OCI-LY7 (cell line): ENCODE results near the gene ATP6V0A1.

Experiments
- EZH2phosphoT487 ChIP-seq: fragments of 200-600 bp; sonication (generic); IDR thresholded peaks from 2 replicates; pipeline ENCODE4 v1.6.1; 2018; ENCODE audit warnings: low read depth, borderline replicate concordance, mild to moderate bottlenecking, mixed run types, antibody characterized with exemption, low read length, moderate library complexity, mixed read lengths
- TF ChIP-seq, protein P1 (sequence below): fragments of 200-600 bp; sonication (generic); conservative IDR thresholded peaks from 2 replicates; pipeline ENCODE4 v1.5.1; 2014; ENCODE audit warnings: mild to moderate bottlenecking, antibody characterized with exemption, low read length, moderate library complexity, mixed read lengths

DNA sequence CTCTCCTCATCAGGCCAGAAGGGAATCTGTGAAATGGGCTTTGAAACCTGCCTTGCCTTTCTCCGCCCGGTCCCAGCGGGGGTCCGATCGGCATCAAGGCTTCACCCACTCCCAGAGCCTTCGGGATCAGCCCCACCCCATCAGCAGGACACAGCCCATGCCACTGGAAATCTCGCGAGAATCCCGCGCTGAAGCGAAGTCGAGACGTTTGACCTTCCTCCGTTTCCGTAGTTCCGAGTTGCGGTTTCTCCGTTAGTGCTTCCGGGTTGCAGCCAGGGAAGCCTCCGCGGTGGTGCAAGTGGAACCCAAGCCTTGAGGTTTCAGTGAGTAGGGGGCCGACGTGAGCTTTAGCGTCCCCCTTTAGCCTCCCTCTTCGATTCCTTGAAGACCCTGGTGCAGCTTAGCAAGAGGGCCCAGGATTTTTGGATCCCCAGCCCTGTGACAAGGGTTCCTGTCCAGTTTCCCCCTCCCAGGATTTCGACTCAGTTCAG is 103.3 kb downstream of the ATP6V0A1 start, which contains the start of gene COASY:
- TF ChIP-seq, protein P1, sequence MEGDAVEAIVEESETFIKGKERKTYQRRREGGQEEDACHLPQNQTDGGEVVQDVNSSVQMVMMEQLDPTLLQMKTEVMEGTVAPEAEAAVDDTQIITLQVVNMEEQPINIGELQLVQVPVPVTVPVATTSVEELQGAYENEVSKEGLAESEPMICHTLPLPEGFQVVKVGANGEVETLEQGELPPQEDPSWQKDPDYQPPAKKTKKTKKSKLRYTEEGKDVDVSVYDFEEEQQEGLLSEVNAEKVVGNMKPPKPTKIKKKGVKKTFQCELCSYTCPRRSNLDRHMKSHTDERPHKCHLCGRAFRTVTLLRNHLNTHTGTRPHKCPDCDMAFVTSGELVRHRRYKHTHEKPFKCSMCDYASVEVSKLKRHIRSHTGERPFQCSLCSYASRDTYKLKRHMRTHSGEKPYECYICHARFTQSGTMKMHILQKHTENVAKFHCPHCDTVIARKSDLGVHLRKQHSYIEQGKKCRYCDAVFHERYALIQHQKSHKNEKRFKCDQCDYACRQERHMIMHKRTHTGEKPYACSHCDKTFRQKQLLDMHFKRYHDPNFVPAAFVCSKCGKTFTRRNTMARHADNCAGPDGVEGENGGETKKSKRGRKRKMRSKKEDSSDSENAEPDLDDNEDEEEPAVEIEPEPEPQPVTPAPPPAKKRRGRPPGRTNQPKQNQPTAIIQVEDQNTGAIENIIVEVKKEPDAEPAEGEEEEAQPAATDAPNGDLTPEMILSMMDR = no peak
- no peak for TF ChIP-seq EZH2phosphoT487
